ENCODE results near the gene COLQ. TPM values are rescaled to one million over a fixed set of nuclear protein-coding genes. Genes with fewer than 3 reads are reported as not detected.

Gene COLQ
- total RNA-seq, 4 donors from 2014 or later = 0.53 to 13.2 (median 2.6) TPM

DNA sequence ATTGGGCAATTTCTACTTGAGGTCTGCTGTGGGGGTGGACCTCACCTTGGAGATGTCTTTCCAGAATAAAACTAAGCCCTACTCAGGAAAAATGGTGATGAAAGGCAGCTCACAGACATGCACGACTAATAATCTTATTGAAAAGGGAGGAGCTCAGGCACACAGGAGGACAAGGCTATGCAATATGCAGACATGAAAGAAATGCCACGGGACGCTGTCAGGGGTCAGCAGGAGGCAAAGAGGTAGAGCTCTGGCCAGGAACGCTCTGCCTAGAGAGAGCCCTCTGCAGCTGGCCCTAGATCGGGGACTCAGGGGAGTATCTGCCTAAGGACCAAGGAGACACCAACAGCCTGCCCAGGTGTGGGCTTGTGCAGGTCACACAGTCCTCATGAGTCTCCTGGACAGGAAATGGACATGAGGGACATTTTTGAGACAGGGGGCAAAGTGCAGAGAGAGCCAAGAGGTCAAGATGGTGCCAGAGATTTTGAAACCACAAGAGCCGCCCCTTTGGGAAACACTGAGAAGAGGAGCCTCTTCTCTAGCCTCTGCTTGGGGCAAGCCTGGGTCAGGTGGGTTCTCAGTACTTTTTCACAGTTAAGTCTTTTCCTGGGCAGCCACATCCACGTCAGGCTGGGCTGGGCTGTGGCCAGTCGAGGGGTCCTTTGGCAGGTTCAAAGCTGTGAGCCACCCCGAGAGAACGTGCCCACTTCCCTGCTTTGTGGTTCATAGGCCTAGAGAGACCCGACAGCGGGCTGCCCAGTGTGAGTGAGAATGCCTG, 70.9 kb downstream of the COLQ start:
- H3K27me3 ChIP-seq = no peaks in the 10 kb centered on the region
- H3K36me3 ChIP-seq = no peaks in the 10 kb centered on the region
- TF ChIP-seq POLR2A (IDR thresholded peaks at IDR 0.05) = no peak
- TF ChIP-seq, protein P1, sequence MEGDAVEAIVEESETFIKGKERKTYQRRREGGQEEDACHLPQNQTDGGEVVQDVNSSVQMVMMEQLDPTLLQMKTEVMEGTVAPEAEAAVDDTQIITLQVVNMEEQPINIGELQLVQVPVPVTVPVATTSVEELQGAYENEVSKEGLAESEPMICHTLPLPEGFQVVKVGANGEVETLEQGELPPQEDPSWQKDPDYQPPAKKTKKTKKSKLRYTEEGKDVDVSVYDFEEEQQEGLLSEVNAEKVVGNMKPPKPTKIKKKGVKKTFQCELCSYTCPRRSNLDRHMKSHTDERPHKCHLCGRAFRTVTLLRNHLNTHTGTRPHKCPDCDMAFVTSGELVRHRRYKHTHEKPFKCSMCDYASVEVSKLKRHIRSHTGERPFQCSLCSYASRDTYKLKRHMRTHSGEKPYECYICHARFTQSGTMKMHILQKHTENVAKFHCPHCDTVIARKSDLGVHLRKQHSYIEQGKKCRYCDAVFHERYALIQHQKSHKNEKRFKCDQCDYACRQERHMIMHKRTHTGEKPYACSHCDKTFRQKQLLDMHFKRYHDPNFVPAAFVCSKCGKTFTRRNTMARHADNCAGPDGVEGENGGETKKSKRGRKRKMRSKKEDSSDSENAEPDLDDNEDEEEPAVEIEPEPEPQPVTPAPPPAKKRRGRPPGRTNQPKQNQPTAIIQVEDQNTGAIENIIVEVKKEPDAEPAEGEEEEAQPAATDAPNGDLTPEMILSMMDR (IDR thresholded peaks at IDR 0.05) = no peak
- no peak overlapping the region for H3K4me3 ChIP-seq
- H3K27ac ChIP-seq = no peak overlapping the region
- no peaks in the 10 kb centered on the region for H3K9me3 ChIP-seq
- H3K4me1 ChIP-seq = no peaks in the 10 kb centered on the region
- DNase-seq = no peak

DNA sequence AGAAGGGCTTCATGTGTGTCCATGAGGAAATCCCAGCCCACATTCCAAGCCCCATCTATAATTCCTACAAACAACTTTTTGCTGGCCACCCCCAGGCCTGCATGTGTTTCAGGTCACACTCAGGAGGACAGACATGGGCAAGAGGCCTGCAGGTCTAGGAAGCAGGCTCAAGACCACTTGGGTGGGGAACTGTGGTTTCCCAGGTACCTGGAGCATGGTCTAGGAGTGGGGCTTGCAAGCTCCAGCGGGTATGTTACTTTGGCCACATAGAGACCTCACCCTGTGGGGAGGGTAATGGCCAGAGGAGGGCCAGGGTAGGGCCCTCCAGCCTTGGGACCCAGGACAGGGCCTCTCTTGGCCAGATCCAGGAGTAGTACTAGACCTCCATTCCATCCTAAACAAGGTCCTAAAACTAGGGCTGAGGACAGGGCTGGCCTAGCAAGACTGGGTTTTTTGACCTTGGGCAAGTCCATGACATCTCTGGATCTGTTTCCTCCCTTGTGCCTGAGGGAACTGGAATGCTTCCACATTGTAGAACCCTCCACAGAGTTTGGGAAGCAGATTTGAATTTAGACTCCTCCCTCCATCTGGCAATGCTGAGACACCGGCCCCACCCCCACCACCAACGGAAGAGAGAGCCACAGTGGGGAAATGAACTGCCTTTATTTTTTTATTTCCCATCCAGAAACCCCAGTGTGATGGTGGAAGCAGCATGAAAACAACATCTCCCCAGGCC, 71.8 kb downstream of the COLQ start:
- Histone ChIP-seq H3K4me3 (no peak overlapping the region), H3K4me1 (no peaks in the 10 kb centered on the region), H3K27me3 (no peaks in the 10 kb centered on the region), H3K36me3 (no peaks in the 10 kb centered on the region), H3K27ac (no peak overlapping the region), H3K9me3 (no peaks in the 10 kb centered on the region)
- no peak for TF ChIP-seq POLR2A (IDR thresholded peaks at IDR 0.05)
- TF ChIP-seq, protein P1 (IDR thresholded peaks at IDR 0.05) = no peak
- no peak for DNase-seq

DNA sequence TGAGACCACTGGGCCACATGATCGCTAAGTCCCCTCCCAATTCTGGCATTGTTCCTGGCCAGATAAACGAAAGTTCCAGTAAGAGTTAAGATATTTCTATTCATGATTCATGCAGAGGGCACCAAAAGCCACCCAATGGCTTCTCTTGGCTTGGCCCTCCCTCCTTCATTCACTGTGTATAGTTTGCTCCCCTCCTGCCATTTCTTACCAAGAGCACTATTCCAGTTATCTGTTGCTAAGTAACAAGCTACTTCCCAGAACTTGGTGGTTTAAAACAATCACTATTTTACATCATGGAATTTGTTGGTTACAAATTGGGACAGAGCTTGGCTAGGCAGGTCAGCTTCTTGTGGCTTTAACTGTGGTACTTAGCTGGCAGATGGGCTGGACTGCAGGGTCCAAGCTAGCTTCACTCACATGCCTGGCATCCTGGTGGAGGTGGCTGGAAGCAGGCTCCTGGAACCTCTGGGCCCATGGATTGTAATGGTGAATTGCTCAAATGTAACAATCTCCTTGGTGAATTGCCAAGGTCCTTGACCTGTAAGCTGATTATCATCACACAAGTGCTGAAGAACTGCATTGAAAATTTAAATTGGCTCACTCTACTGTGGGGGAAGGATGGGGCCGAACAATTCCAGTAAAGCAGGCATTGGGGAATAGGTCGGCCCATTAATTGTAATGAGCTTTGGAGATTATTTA, 77.5 kb downstream of the COLQ start:
- no peak for DNase-seq
- Histone ChIP-seq H3K4me3 (no peak overlapping the region), H3K27me3 (no peaks in the 10 kb centered on the region), H3K9me3 (no peaks in the 10 kb centered on the region), H3K36me3 (peaks cover 0 to 49% (median 0%) of the 10 kb centered on the region in 3 donors), H3K27ac (no peak overlapping the region), H3K4me1 (no peaks in the 10 kb centered on the region)
- no peak for TF ChIP-seq POLR2A (IDR thresholded peaks at IDR 0.05)
- TF ChIP-seq, protein P1 (IDR thresholded peaks at IDR 0.05) = no peak

DNA sequence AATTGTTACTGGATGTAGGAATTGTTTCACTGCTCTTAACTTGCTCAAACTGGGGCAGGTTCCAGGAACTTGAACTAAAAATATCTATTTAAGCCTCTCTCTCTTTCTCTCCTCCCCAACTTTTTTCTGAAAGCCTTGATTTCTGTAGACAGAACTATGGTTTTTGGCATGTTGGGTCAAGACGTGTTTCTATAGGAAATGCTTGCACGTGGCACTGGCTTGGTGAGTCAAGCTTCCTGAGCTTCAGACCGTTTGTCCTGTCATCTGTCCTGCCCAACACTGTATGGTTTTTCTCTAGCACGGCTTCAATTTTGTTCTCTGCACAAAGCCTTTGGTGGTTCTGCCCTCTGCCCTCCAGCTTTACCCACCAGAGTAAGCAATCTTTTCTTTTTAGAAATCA, 80.6 kb downstream of the COLQ start:
- no peaks in the 10 kb centered on the region for H3K4me1 ChIP-seq
- TF ChIP-seq, protein P1 (IDR thresholded peaks at IDR 0.05) = no peak
- TF ChIP-seq POLR2A (IDR thresholded peaks at IDR 0.05) = no peak
- DNase-seq = no peak
- H3K27ac ChIP-seq = no peak overlapping the region
- no peak overlapping the region for H3K4me3 ChIP-seq
- no peaks in the 10 kb centered on the region for H3K27me3 ChIP-seq
- H3K9me3 ChIP-seq = no peaks in the 10 kb centered on the region
- H3K36me3 ChIP-seq = peaks cover 0 to 79% (median 0%) of the 10 kb centered on the region in 3 donors

GRCh38 chr3:15439476-15439875, 82.0 kb downstream of the COLQ start:
- H3K4me1 ChIP-seq = no peaks in the 10 kb centered on the region
- H3K36me3 ChIP-seq = peaks cover 0 to 91% (median 0%) of the 10 kb centered on the region in 3 donors
- no peak overlapping the region for H3K4me3 ChIP-seq

More at GRCh38 chr3:15439476-15439875, 82.0 kb downstream of the COLQ start:
- no peak for DNase-seq
- TF ChIP-seq POLR2A (IDR thresholded peaks at IDR 0.05) = no peak
- TF ChIP-seq, protein P1 (IDR thresholded peaks at IDR 0.05) = no peak
- H3K27ac ChIP-seq = no peak overlapping the region
- H3K27me3 ChIP-seq = no peaks in the 10 kb centered on the region
- H3K9me3 ChIP-seq = no peaks in the 10 kb centered on the region
